Measurements from ENCODE around the gene MYLK2. TPM values are rescaled to one million over a fixed set of nuclear protein-coding genes. Genes with fewer than 3 reads are reported as not detected.

MYLK2 gene
- total and polyA plus RNA-seq, 4 experiments from 2014 or later = not detected

DNA sequence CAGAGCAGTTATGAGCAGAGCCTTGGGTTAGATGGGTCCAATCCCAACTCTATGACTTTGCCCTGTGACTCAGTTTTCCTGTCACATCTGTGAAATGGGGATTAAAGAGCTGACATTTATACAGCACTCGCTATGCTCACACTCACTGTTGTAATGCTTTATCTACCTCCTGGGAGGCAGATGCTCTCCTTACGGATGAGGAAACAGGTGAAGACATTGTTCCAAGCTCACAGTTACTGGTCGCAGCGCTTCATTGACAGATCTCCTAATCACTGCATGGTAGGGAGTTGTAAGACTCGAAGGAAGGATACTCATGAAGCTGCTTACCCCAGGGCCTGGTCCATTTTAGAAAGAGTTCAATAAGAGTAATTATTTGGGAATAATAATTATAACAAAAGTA lies 2.9 kb upstream of the MYLK2 start:
- Histone ChIP-seq H3K9me3 (ENCODE audit: control insufficient read depth in 1 of 2, low read length in 2 of 2) (no peaks in the 10 kb centered on the region), H3K4me1 (ENCODE audit: insufficient read depth, low read length) (no peaks in the 10 kb centered on the region), H3K4me3 (ENCODE audit: low read length in 2 of 2) (no peak overlapping the region), H3K36me3 (ENCODE audit: insufficient read depth, low read length) (no peaks in the 10 kb centered on the region), H3K27ac (ENCODE audit: low read depth, low read length) (no peak overlapping the region), H3K27me3 (ENCODE audit: insufficient read depth, low read length) (no peaks in the 10 kb centered on the region)
- Mint-ChIP-seq H3K9me3 (no peaks in the 10 kb centered on the region), H3K36me3 (no peaks in the 10 kb centered on the region), H3K4me3 (no peak overlapping the region), H3K27me3 (no peaks in the 10 kb centered on the region), H3K27ac (no peak overlapping the region), H3K4me1 (no peaks in the 10 kb centered on the region)
- ChIA-PET POLR2A (ENCODE audit: partially characterized antibody) (no interaction called here), CTCF (ENCODE audit: partially characterized antibody) (interaction anchor here (1.5 kb wide), 1 partner anchor 14 kb away, joined by 3 read pairs; no protein-coding TSS in a partner anchor)
- no peak for DNase-seq
- intact Hi-C loops (cut with micrococcal nuclease) = no loop called here

DNA sequence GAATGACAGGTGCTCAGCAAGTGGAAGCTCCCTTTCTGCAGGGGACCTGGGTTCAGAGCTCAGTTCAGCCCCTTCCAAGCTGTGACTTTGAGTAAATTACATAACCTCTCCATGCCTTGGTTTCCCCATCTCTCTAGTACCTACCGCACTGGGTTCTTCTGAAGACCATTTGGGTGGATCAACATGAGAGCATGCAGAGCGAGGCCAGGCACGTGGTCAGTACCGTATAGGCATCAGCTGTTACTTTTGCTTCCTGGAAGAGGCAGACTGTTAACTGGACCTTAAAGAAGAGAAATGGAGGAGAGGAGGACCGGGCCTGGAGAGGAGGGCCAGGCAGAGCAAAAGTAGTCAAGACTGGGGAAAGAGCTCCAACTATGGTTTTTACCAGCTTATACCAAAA lies 1.7 kb upstream of the MYLK2 start:
- Histone ChIP-seq H3K36me3 (ENCODE audit: insufficient read depth, low read length) (no peaks in the 10 kb centered on the region), H3K4me3 (ENCODE audit: low read length in 2 of 2) (no peak overlapping the region), H3K27me3 (ENCODE audit: insufficient read depth, low read length) (no peaks in the 10 kb centered on the region), H3K4me1 (ENCODE audit: insufficient read depth, low read length) (no peaks in the 10 kb centered on the region), H3K27ac (ENCODE audit: low read depth, low read length) (no peak overlapping the region), H3K9me3 (ENCODE audit: control insufficient read depth in 1 of 2, low read length in 2 of 2) (no peaks in the 10 kb centered on the region)
- Mint-ChIP-seq H3K4me3 (no peak overlapping the region), H3K27ac (no peak overlapping the region), H3K4me1 (peaks cover 0 to 4% (median 3%) of the 10 kb centered on the region in 4 donors), H3K27me3 (peaks cover 0 to 2% of the 10 kb centered on the region in 2 donors), H3K9me3 (no peaks in the 10 kb centered on the region), H3K36me3 (no peaks in the 10 kb centered on the region)
- intact Hi-C loops (cut with micrococcal nuclease) = no loop called here
- CTCF ChIA-PET (ENCODE audit: partially characterized antibody) = interaction anchor here (0.9 to 2.3 kb wide), 7 partner anchors 10 to 274 kb away, joined by 3 to 7 read pairs (median 3); no protein-coding TSS in a partner anchor
- POLR2A ChIA-PET (ENCODE audit: partially characterized antibody) = no interaction called here
- DNase-seq = no peak

DNA sequence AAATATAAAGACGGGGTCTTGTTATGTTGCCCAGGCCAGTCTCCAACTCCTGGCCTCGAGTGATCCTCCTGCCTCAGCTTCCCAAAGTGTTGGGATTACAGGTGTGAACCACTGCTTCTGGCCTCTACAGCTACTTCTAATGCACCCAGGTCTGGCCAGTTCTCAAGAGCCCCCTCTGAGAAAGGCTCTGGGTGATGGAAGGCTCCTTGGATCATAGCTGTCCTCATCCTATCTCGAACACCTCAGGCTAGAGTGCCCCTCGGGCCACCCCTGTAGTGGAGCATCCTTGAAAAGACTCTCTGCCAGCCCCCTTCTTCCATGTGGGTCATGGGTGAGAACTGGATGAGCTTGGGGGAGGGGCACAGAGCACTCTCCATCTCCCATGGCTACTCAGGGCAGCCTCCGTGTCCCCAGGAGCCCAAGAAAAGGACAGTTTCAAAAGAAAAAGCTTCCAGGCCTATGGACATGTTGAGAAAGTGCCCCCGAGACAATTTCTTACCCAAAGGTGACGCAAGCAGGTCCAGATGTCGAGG lies 714 bp upstream of the MYLK2 start:
- no peaks in the 10 kb centered on the region for H3K9me3 ChIP-seq (ENCODE audit: control insufficient read depth in 1 of 2, low read length in 2 of 2)
- H3K36me3 Mint-ChIP-seq = no peaks in the 10 kb centered on the region
- no peaks in the 10 kb centered on the region for H3K36me3 ChIP-seq (ENCODE audit: insufficient read depth, low read length)
- peaks cover 0 to 2% of the 10 kb centered on the region in 2 donors for H3K27me3 Mint-ChIP-seq
- DNase-seq = no peak
- ChIA-PET POLR2A (ENCODE audit: partially characterized antibody) (no interaction called here), CTCF (ENCODE audit: partially characterized antibody) (interaction anchor here (0.9 to 2.3 kb wide), 5 partner anchors 28 to 212 kb away, joined by 3 to 7 read pairs (median 3); no protein-coding TSS in a partner anchor)
- no peaks in the 10 kb centered on the region for H3K4me1 ChIP-seq (ENCODE audit: insufficient read depth, low read length)
- no peak overlapping the region for H3K27ac ChIP-seq (ENCODE audit: low read depth, low read length)
- no peak overlapping the region for H3K4me3 Mint-ChIP-seq
- peaks cover 0 to 6% (median 4%) of the 10 kb centered on the region in 4 donors for H3K4me1 Mint-ChIP-seq
- H3K4me3 ChIP-seq (ENCODE audit: low read length in 2 of 2) = no peak overlapping the region
- H3K9me3 Mint-ChIP-seq = no peaks in the 10 kb centered on the region
- no peaks in the 10 kb centered on the region for H3K27me3 ChIP-seq (ENCODE audit: insufficient read depth, low read length)
- no peak overlapping the region for H3K27ac Mint-ChIP-seq
- intact Hi-C loops (cut with micrococcal nuclease) = no loop called here

DNA sequence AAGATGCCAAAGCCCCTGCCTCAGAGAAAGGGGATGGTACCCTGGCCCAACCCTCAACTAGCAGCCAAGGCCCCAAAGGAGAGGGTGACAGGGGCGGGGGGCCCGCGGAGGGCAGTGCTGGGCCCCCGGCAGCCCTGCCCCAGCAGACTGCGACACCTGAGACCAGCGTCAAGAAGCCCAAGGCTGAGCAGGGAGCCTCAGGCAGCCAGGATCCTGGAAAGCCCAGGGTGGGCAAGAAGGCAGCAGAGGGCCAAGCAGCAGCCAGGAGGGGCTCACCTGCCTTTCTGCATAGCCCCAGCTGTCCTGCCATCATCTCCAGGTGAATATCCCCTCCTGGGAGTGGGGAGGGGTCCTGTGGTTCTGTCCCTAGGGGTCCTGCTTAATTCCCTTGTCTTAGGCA lies 1.1 kb downstream of the MYLK2 start:
- Mint-ChIP-seq H3K36me3 (no peaks in the 10 kb centered on the region), H3K4me3 (no peak overlapping the region), H3K4me1 (peaks cover 0 to 7% (median 6%) of the 10 kb centered on the region in 4 donors), H3K27me3 (peaks cover 0 to 2% of the 10 kb centered on the region in 2 donors), H3K27ac (no peak overlapping the region), H3K9me3 (no peaks in the 10 kb centered on the region)
- Histone ChIP-seq H3K36me3 (ENCODE audit: insufficient read depth, low read length) (no peaks in the 10 kb centered on the region), H3K9me3 (ENCODE audit: control insufficient read depth in 1 of 2, low read length in 2 of 2) (no peaks in the 10 kb centered on the region), H3K27me3 (ENCODE audit: insufficient read depth, low read length) (no peaks in the 10 kb centered on the region), H3K4me1 (ENCODE audit: insufficient read depth, low read length) (no peaks in the 10 kb centered on the region), H3K27ac (ENCODE audit: low read depth, low read length) (no peak overlapping the region), H3K4me3 (ENCODE audit: low read length in 2 of 2) (no peak overlapping the region)
- no peak for DNase-seq
- intact Hi-C loops (cut with micrococcal nuclease) = loop anchor here (10.0 kb wide), 1 partner anchor 835 kb away; no protein-coding TSS in a partner anchor
- ChIA-PET POLR2A (ENCODE audit: partially characterized antibody) (no interaction called here), CTCF (ENCODE audit: partially characterized antibody) (interaction anchor here (1.4 kb wide), 1 partner anchor 32 kb away, joined by 3 read pairs; no protein-coding TSS in a partner anchor)

DNA sequence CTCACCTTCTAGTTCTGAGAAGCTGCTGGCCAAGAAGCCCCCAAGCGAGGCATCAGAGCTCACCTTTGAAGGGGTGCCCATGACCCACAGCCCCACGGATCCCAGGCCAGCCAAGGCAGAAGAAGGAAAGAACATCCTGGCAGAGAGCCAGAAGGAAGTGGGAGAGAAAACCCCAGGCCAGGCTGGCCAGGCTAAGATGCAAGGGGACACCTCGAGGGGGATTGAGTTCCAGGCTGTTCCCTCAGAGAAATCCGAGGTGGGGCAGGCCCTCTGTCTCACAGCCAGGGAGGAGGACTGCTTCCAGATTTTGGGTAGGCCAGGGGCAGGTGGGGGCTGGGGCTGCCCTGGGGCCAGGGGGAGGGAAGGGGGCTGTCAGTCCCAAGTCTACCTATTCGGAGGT lies 2.3 kb downstream of the MYLK2 start:
- no peaks in the 10 kb centered on the region for H3K9me3 ChIP-seq (ENCODE audit: control insufficient read depth in 1 of 2, low read length in 2 of 2)
- DNase-seq = no peak
- Mint-ChIP-seq H3K27ac (no peak overlapping the region), H3K36me3 (no peaks in the 10 kb centered on the region), H3K9me3 (no peaks in the 10 kb centered on the region), H3K4me1 (peaks cover 0 to 7% (median 6%) of the 10 kb centered on the region in 4 donors), H3K27me3 (peaks cover 0 to 2% of the 10 kb centered on the region in 2 donors), H3K4me3 (no peak overlapping the region)
- no peak overlapping the region for H3K27ac ChIP-seq (ENCODE audit: low read depth, low read length)
- H3K36me3 ChIP-seq (ENCODE audit: insufficient read depth, low read length) = no peaks in the 10 kb centered on the region
- ChIA-PET POLR2A (ENCODE audit: partially characterized antibody) (no interaction called here), CTCF (ENCODE audit: partially characterized antibody) (interaction anchor here (0.6 to 5.3 kb wide), 6 partner anchors 14 to 269 kb away, joined by 3 to 47 read pairs (median 24); no protein-coding TSS in a partner anchor)
- no peaks in the 10 kb centered on the region for H3K4me1 ChIP-seq (ENCODE audit: insufficient read depth, low read length)
- no peaks in the 10 kb centered on the region for H3K27me3 ChIP-seq (ENCODE audit: insufficient read depth, low read length)
- H3K4me3 ChIP-seq (ENCODE audit: low read length in 2 of 2) = no peak overlapping the region
- intact Hi-C loops (cut with micrococcal nuclease) = loop anchor here (10.0 kb wide), 1 partner anchor 833 kb away; no protein-coding TSS in a partner anchor

DNA sequence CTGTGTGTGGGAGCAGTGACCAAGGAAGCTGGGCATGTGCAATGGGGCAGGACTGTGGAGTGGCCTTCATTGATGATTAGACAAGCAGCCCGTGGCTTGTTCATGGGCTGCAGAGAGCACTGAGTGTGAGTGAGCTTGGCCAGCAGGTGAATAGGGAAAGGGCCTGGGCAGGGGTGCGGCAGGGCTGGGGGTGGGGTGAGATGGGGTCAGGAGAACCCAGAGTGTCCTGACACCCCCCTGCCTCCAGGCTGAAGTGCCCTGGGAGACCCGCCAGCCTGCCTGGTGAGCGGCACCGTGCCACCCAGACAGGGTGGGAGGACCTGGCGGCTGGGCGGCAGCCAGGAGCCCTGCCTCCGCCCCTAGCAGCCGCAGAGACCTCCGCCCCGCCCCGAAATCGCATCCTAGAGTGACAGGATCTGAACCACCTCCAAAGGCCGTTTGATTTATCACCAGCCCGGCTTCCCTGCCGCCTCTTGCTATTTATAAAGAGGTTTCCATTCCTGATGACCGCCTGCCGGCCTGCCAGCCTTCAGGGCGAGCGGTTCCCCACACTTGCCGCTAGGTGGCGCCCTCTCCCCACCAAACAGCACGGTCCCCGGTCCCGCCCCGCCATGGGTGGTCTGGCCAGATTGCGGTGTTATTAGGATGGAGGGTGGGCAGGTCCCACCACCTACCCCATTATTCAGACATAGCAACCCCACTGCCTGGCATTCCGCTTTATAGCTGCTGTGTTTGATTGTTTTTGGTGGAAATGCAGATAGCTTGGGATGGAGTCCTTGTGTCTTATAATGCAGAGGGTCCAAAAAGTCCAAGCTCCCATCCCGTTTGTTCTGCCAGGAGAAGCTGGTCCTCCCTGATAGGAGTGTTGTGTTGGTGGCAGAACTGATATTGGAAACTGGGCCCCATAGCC lies 3.5 kb downstream of the MYLK2 start:
- no peaks in the 10 kb centered on the region for H3K9me3 ChIP-seq (ENCODE audit: control insufficient read depth in 1 of 2, low read length in 2 of 2)

More for the DNA sequence above, 3.5 kb downstream of the MYLK2 start:
- no peak overlapping the region for H3K4me3 ChIP-seq (ENCODE audit: low read length in 2 of 2)
- Mint-ChIP-seq H3K27me3 (peaks cover 0 to 2% of the 10 kb centered on the region in 2 donors), H3K9me3 (no peaks in the 10 kb centered on the region), H3K4me3 (peak overlapping the region in 4 of 8 donors; percentile 20 to 52 (median 44)), H3K27ac (peak overlapping the region in 1 of 7 donors; percentile 43), H3K36me3 (no peaks in the 10 kb centered on the region), H3K4me1 (peaks cover 0 to 7% (median 6%) of the 10 kb centered on the region in 4 donors)
- POLR2A ChIA-PET (ENCODE audit: partially characterized antibody) = no interaction called here
- no peaks in the 10 kb centered on the region for H3K27me3 ChIP-seq (ENCODE audit: insufficient read depth, low read length)
- H3K36me3 ChIP-seq (ENCODE audit: insufficient read depth, low read length) = no peaks in the 10 kb centered on the region
- no peak overlapping the region for H3K27ac ChIP-seq (ENCODE audit: low read depth, low read length)
- CTCF ChIA-PET (ENCODE audit: partially characterized antibody) = interaction anchor here (0.6 to 5.3 kb wide), 22 partner anchors 9 to 956 kb away, joined by 3 to 47 read pairs (median 8); partner anchors contain the start of gene PDRG1
- DNase-seq = peak; percentile 59 to 74 (median 63)
- H3K4me1 ChIP-seq (ENCODE audit: insufficient read depth, low read length) = no peaks in the 10 kb centered on the region
- intact Hi-C loops (cut with micrococcal nuclease) = loop anchor here (1.0 to 10.0 kb wide), 5 partner anchors 24 to 956 kb away; no protein-coding TSS in a partner anchor

Data from CD4-positive, alpha-beta memory T cell (primary cell).